K562 (cell line): ENCODE measurements around the gene SNX10. TPM values are rescaled to one million over a fixed set of nuclear protein-coding genes. Genes with fewer than 3 reads are reported as not detected.
A peak's percentile ranks its signal among the peaks of the same experiment; 100 is the strongest.

Experiments used
- ATAC-seq: fragments of 200-7000 bp; cut with Tn5 transposase; 3 replicates; pipeline ENCODE4 v1.9.1; 2020; ENCODE audit warnings: moderate library complexity
- BruUV-seq: library from RNA; stranded (reverse); fragments of 400-500 nt; replicated peaks from 2 replicates; lab custom pipeline; 2021; lab: Mats Ljungman, UMichigan
- CTCF ChIA-PET: fragments of 300-600 bp; formaldehyde crosslinking; extraction: SDS; loops from one replicate; lab custom pipeline; 2021; ENCODE audit warnings: low intra/inter-chr PET ratio; lab: Yijun Ruan, JAX
- POLR2A ChIA-PET: fragments of 300-600, 350-650 bp; sonication (Branson Sonifier 250); formaldehyde crosslinking; extraction: SDS; loops from one replicate; lab custom pipeline; 2021; ENCODE audit warnings: antibody characterized with exemption, inconsistent platforms; lab: Yijun Ruan, JAX
- DNase-seq, 4 experiments: peaks; one replicate each; pipeline versions ENCODE4 v3.0.0 to v3.0.0-alpha.2; 2011 to 2018; ENCODE audit warnings: low spot score in 3 of 4, mixed read lengths in 3 of 4; ENCODE audit errors: extremely low read depth in 1 of 4
- FAIRE-seq: peaks from 2 replicates; lab custom pipeline; 2011; peaks lifted over from hg19 to GRCh38; lab: Jason Lieb, UNC
- H2AFZ ChIP-seq: 2 replicates; pipeline ENCODE4 v1.6.0; 2011; ENCODE audit warnings: low read depth, low read length, control low read depth, inconsistent platforms
- H3K27ac ChIP-seq: fragments of 200-600 bp; 3 replicates; pipeline ENCODE4 v1.8.0; 2011; ENCODE audit warnings: low read depth, mild to moderate bottlenecking, control low read depth, inconsistent platforms, low read length, moderate library complexity, mixed read lengths; ENCODE audit errors: extremely low read depth
- H3K27me3 ChIP-seq, 2 experiments: fragments of 300-600 bp in 1 of 2; 2 replicates in 1 of 2; 3 replicates in 1 of 2; pipeline versions ENCODE4 v1.6.0 to v1.8.0; 2011; ENCODE audit warnings: inconsistent platforms in 2 of 2, low read length in 2 of 2, mild to moderate bottlenecking in 1 of 2, mixed read lengths in 1 of 2, moderate library complexity in 1 of 2; ENCODE audit not compliant: control insufficient read depth in 2 of 2, insufficient read depth in 2 of 2
- H3K36me3 ChIP-seq: fragments of 300-600 bp; 3 replicates; pipeline ENCODE4 v1.8.0; 2011; ENCODE audit warnings: mild to moderate bottlenecking, low read length, inconsistent platforms; ENCODE audit not compliant: control insufficient read depth, insufficient read depth
- H3K4me1 ChIP-seq, 2 experiments: fragments of 200-600 bp in 1 of 2; replicated peaks in 1 of 2; 2 replicates in 1 of 2; 3 replicates in 1 of 2; pipeline versions ENCODE4 v1.5.1 to v1.8.0; 2011; ENCODE audit warnings: inconsistent platforms in 2 of 2, low read length in 2 of 2, mild to moderate bottlenecking in 1 of 2, mixed read lengths in 1 of 2, moderate library complexity in 1 of 2; ENCODE audit not compliant: control insufficient read depth in 2 of 2, insufficient read depth in 2 of 2
- H3K4me2 ChIP-seq: 2 replicates; pipeline ENCODE4 v1.6.1; 2011; ENCODE audit warnings: low read length, control low read depth, inconsistent platforms, mixed read lengths; ENCODE audit not compliant: insufficient read depth
- H3K4me3 ChIP-seq: fragments of 200-600 bp; sonication (generic), shearing (Covaris generic); 2 replicates; pipeline ENCODE4 v1.5.1; 2016; ENCODE audit warnings: control low read depth, inconsistent platforms
- H3K79me2 ChIP-seq: fragments of 200-600 bp; 3 replicates; pipeline ENCODE4 v1.8.0; 2011; ENCODE audit warnings: low read length, inconsistent platforms; ENCODE audit not compliant: control insufficient read depth, insufficient read depth
- H3K9ac ChIP-seq, 2 experiments: 2 replicates each; pipeline versions ENCODE4 v1.6.0 to v1.6.1; 2011; ENCODE audit warnings: low read depth in 2 of 2, low read length in 2 of 2, control low read depth in 1 of 2, inconsistent platforms in 1 of 2, mild to moderate bottlenecking in 1 of 2, mixed read lengths in 1 of 2; ENCODE audit not compliant: insufficient read depth in 1 of 2
- H3K9me1 ChIP-seq: one replicate; pipeline ENCODE4 v1.6.0; 2011; ENCODE audit warnings: inconsistent platforms, mild to moderate bottlenecking, low read length, moderate library complexity; ENCODE audit not compliant: control insufficient read depth, insufficient read depth
- H3K9me3 ChIP-seq: replicated peaks from 2 replicates; pipeline ENCODE4 v1.5.1; 2011; ENCODE audit warnings: low read depth, low read length, inconsistent platforms; ENCODE audit not compliant: control insufficient read depth, insufficient read depth
- H4K20me1 ChIP-seq: replicated peaks from 2 replicates; pipeline ENCODE4 v1.6.1; 2011; ENCODE audit warnings: low read length, inconsistent platforms, mixed read lengths; ENCODE audit not compliant: control insufficient read depth, insufficient read depth
- ASH1L ChIP-seq: fragments of 450-650 bp; IDR thresholded peaks from 2 replicates; pipeline ENCODE4 v1.6.1; 2018; ENCODE audit warnings: borderline replicate concordance, mild to moderate bottlenecking, low read depth; ENCODE audit not compliant: partially characterized antibody
- LEF1 ChIP-seq: fragments of 450-650 bp; IDR thresholded peaks from 2 replicates; pipeline ENCODE4 v1.6.1; 2016; ENCODE audit warnings: mild to moderate bottlenecking
- ZNF197 ChIP-seq: fragments of 200-800 bp; sonication (Bioruptor generic); IDR thresholded peaks from 2 replicates; pipeline ENCODE4 v1.6.1; 2016; ENCODE audit warnings: low read depth, missing genetic modification characterization, missing compliant biosample characterization
- ZNF586 ChIP-seq: fragments of 450-650 bp; formaldehyde crosslinking; conservative IDR thresholded peaks from 2 replicates; pipeline ENCODE4 v1.4.0; 2020; ENCODE audit warnings: mild to moderate bottlenecking, moderate library complexity
- WGBS: fragments of 100-300 bp; shearing (Covaris generic); methylation state at CpG from one replicate; pipeline ENCODE4 v1.1.6; 2016; ENCODE audit warnings: low coverage, mixed read lengths; ENCODE audit not compliant: insufficient coverage; ENCODE audit errors: missing lambda C conversion rate; 5-methylcytosine and 5-hydroxymethylcytosine counted together
- in situ Hi-C: fragments of 300-500 bp; cut with MboI; formaldehyde crosslinking; loops from 4 replicates; pipeline ENCODE4 v1.15.0; 2018; ENCODE audit warnings: inconsistent platforms, mixed read lengths
- intact Hi-C: fragments of 100-400 bp; cut with micrococcal nuclease; formaldehyde crosslinking; loops from 2 replicates; pipeline ENCODE4 v1.14.2; 2022
- polyA plus RNA-seq, 8 experiments: library from polyadenylated mRNA; depleted of rRNA in 4 of 8; stranded (reverse) in 5 of 8; unstranded in 3 of 8; fragments of >200 nt; fragmentation: Nextera tagmentation in 2 of 8; fragmentation: Illumina TruSeq in 1 of 8; extraction: Ambion mirVana in 2 of 8; extraction: Trizol in 1 of 8; gene quantifications; 2 replicates each; pipeline versions ENCODE4 v1.2.1 to v1.2.3, GENCODE V29; 2011 to 2014; ENCODE audit warnings: inconsistent platforms in 1 of 8, missing spikeins in 1 of 8
- total RNA-seq, 7 experiments: library from RNA; depleted of rRNA in 6 of 7; stranded (reverse); fragments of >200 nt in 6 of 7; fragmentation: Illumina TruSeq in 2 of 7; extraction: Trizol in 2 of 7; gene quantifications; 2 replicates each; pipeline versions ENCODE4 v1.2.1 to v1.2.3, GENCODE V29; 2011 to 2021; ENCODE audit warnings: low replicate concordance in 1 of 7

Gene SNX10
- total and polyA plus RNA-seq, 9 of the 15 experiments (the other 6 are each of a cell fraction or from before 2014, with no cell fraction given) = 6.9 to 16.5 (median 11.5) TPM

DNA sequence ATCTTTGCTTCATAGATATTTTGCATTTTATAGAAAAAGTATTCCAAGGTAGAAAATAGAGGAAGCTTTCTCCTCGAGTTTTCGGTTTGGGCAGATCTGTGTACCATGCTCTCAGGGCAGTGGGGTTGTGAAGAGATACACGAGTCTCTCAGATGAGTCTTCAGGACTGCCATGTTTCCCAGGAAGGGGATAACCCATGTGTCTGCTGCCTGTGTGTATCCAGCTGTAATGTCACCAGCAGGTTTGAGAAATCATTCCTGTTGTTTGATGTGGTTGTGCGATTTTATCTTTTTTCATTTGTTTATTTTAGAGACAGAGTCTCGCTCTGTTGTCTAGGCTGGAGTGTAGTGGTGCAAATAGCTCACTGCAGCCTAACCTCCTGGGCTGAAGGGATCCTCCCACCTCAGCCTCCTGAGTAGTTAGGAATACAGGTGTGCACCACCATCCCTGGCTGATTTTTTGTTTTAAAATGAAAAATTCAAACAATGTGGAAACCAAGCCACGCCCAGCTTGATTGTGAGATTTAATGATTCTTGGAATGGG lies 48.9 kb downstream of the SNX10 start (continued):
- no peak for TF ChIP-seq ASH1L
- TF ChIP-seq LEF1 = 0 out of 2 replicates have a peak, but pooled peaks have one; percentile 23

DNA sequence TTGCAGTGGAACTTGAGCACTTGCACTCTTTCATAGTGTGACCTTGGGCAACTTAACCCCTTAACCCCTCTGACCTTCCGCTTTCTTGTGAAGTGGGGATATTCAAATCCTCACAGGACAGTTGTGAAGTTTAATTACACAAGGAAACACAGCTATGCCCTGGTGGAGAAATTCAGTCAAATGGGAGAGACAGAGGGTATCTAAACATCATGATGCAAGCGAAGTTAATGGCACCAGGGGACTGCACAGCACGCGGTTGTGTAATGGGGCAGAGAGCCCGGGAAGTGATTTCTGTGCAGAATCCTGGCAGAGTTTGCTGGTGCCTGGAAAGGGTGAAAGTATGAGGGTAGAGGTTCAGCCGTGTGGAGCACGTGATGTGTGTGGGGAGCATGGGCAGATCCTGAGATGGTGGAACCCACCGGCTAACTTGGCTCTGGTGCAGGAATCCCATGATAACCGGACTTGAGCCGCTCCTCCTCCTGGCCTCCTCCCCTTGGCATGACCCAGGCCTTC lies 51.7 kb downstream of the SNX10 start:
- 54% methylated on average over 10 of the region's 10 CpGs for WGBS
- Histone ChIP-seq H4K20me1 (no peaks in the 10 kb centered on the region), H3K4me2 (no peak overlapping the region), H3K27me3 (no peaks in the 10 kb centered on the region), H3K9me3 (no peaks in the 10 kb centered on the region; the same call in 1 of the 2 replicates), H2AFZ (no peak overlapping the region), H3K79me2 (no peaks in the 10 kb centered on the region), H3K4me3 (no peak overlapping the region), H3K9me1 (no peaks in the 10 kb centered on the region), H3K36me3 (no peaks in the 10 kb centered on the region), H3K4me1 (no peaks in the 10 kb centered on the region), H3K27ac (no peak overlapping the region), H3K9ac (0 out of 4 replicates have a peak overlapping the region, but pooled peaks of 1 of the 2 experiments have one; percentile 15)
- FAIRE-seq (no peak), DNase-seq (no peak), ATAC-seq (no peak)
- ChIA-PET CTCF (no interaction called here), POLR2A (no interaction called here)
- BruUV-seq = no TSS peak
- no peak for TF ChIP-seq ZNF586
- TF ChIP-seq ZNF197 (CRISPR knock-in tag) = no peak
- intact Hi-C loops = no loop called here
- in situ Hi-C loops = no loop called here
